Kidney epithelial cell (primary cell): ENCODE measurements around the gene GIMAP7. TPM values are rescaled to one million over a fixed set of nuclear protein-coding genes. Genes with fewer than 3 reads are reported as not detected.

ENCODE experiments used
- DNase-seq: peaks from one replicate; pipeline ENCODE4 v3.0.0-alpha.2; 2010; ENCODE audit warnings: low read depth
- H3K27me3 ChIP-seq: 2 replicates; pipeline ENCODE4 v1.6.0; 2011; ENCODE audit warnings: low read length; ENCODE audit not compliant: control insufficient read depth, insufficient read depth
- H3K36me3 ChIP-seq: 2 replicates; pipeline ENCODE4 v1.5.1; 2011; ENCODE audit warnings: low read length; ENCODE audit not compliant: control insufficient read depth, insufficient read depth
- H3K4me3 ChIP-seq: 2 replicates; pipeline ENCODE4 v1.5.1; 2011; ENCODE audit warnings: low read depth, mild to moderate bottlenecking, control low read depth, low read length
- total RNA-seq: library from RNA; depleted of rRNA; stranded (reverse); fragments of >200 nt; gene quantifications from 2 replicates; pipeline ENCODE4 v1.2.3, GENCODE V29; 2015
- TF ChIP-seq, protein P1 (sequence below): IDR thresholded peaks from 2 replicates; pipeline ENCODE4 v1.5.1; 2011; ENCODE audit warnings: mild to moderate bottlenecking, moderate library complexity, low read length, control low read depth, inconsistent platforms; ENCODE audit not compliant: insufficient read depth, poor library complexity, severe bottlenecking

Gene GIMAP7
- total RNA-seq, 1 donor from 2014 or later = not detected

DNA sequence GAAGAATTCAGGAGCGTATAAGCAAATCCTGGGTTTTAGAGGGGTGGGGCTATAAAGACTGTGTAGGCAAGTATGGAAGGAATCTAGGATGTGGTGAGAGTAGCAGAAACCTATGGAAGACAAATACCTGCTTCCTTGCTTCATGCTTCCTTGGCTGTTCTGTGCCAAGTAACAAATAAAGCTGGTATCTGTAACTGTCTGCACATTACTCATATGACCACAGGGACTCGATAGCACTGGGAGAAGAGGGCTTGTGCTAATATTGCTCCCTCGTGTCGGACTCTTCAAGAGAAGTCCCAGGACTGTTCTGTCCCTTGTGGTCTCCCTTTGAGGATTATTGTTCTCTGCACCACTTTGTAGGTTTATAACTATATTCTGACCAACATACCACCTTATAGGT is 11.5 kb upstream of the GIMAP7 start:
- TF ChIP-seq, protein P1, sequence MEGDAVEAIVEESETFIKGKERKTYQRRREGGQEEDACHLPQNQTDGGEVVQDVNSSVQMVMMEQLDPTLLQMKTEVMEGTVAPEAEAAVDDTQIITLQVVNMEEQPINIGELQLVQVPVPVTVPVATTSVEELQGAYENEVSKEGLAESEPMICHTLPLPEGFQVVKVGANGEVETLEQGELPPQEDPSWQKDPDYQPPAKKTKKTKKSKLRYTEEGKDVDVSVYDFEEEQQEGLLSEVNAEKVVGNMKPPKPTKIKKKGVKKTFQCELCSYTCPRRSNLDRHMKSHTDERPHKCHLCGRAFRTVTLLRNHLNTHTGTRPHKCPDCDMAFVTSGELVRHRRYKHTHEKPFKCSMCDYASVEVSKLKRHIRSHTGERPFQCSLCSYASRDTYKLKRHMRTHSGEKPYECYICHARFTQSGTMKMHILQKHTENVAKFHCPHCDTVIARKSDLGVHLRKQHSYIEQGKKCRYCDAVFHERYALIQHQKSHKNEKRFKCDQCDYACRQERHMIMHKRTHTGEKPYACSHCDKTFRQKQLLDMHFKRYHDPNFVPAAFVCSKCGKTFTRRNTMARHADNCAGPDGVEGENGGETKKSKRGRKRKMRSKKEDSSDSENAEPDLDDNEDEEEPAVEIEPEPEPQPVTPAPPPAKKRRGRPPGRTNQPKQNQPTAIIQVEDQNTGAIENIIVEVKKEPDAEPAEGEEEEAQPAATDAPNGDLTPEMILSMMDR = no peak
- Histone ChIP-seq H3K27me3 (no peaks in the 10 kb centered on the region), H3K36me3 (no peaks in the 10 kb centered on the region), H3K4me3 (no peak overlapping the region)
- no peak for DNase-seq

DNA sequence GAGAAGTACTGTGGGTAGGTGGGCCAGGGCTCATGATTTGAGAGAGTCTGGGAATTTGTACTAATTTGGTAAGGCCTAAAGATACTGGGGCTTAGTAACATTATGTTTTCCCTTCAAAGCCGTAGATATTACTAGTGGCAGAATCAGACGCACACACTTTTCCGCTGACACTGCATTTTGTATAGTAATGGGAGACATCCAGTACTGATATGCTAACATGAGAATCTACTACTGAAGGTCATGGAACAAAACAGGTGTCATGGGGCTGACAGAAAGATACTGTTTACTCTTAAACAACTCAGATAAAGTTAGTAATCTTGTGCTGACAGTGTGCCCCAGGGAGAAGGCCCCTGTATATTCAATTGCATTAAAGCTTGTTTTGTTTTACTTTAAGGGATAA is 11.1 kb upstream of the GIMAP7 start:
- no peak for DNase-seq
- Histone ChIP-seq H3K27me3 (no peaks in the 10 kb centered on the region), H3K4me3 (no peak overlapping the region), H3K36me3 (no peaks in the 10 kb centered on the region)
- TF ChIP-seq, protein P1 = no peak

DNA sequence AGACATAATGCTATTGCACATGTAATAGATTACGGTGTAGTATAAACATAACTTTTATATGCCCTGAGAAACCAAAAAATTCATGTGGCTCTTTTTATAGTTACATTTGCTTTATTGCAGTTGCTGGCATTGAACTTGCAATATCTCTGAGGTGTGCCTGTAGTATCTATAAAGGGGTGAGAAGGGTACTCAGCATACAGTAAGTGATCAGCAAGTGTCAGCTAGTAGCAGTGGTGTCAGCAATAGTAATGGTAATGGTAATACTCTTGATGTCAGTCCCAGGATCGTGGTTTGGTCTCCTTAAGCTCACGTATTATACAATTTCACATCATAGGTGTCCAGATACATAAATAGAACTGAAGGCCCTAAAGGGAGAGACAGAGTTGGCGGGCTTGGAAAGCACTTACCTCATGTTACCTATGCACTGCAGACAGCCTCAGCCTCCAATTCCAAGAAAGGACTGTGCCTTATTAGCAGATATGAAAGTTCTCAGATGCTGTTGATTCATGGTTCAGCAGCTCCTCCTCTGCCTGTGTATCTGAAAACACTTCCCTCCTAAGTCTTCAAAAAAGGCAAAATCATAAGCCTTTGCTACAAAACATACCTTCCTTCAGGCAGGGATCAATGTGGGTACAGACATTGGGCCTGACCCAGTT is 6.6 kb upstream of the GIMAP7 start:
- no peaks in the 10 kb centered on the region for H3K27me3 ChIP-seq

DNA sequence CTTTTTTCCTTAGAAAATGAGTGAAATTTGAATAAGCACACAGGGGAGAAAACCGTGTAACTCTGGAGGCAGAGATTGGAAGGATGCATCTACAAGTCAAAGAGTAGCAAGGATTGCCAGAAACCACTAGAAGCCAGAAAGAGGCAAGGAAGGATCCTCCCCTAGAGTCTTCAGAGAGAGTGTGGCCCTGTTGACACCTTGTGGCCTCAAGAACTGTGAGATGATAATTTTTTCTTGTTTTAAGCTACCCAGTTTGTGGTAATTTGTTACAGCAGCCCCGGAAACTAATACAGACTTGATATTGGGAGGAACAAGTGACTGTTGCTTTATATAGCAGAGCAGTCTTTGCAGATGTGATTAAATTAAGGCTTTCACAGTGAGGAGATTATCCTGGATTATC is 3.6 kb upstream of the GIMAP7 start:
- TF ChIP-seq, protein P1 = no peak
- H3K4me3 ChIP-seq = no peak overlapping the region
- DNase-seq = no peak
- H3K27me3 ChIP-seq = no peaks in the 10 kb centered on the region
- H3K36me3 ChIP-seq = no peaks in the 10 kb centered on the region

More for the DNA sequence above, 6.6 kb upstream of the GIMAP7 start:
- no peaks in the 10 kb centered on the region for H3K36me3 ChIP-seq
- no peak for DNase-seq
- no peak overlapping the region for H3K4me3 ChIP-seq
- TF ChIP-seq, protein P1 = no peak

DNA sequence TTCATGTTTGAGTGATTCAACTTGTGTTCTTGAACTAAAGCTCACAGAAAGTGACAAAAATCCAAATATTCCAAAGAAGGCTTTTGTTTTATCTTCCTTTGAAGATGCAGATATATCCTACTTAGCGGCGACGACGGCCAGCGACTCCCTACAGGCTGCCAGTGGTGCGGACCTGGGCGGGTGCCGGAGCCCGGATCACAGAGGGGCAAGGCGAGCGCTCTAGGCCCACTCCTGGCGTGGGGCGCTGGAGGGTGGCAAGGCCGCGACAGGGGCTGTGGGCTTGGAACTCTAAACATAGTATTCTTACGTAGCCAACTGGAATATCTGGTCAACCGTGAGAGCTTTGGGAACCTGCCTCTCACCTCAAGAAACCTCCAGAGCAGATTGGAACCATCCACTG is 914 bp upstream of the GIMAP7 start:
- TF ChIP-seq, protein P1 = no peak
- no peaks in the 10 kb centered on the region for H3K36me3 ChIP-seq
- no peaks in the 10 kb centered on the region for H3K27me3 ChIP-seq
- H3K4me3 ChIP-seq = no peak overlapping the region
- DNase-seq = no peak
